ENCODE data around the gene WDFY2. TPM values are rescaled to one million over a fixed set of nuclear protein-coding genes. Genes with fewer than 3 reads are reported as not detected.

Gene WDFY2
- total and polyA plus RNA-seq, 4 donors, result 3.4 to 10.5 (median 5.8) TPM

DNA sequence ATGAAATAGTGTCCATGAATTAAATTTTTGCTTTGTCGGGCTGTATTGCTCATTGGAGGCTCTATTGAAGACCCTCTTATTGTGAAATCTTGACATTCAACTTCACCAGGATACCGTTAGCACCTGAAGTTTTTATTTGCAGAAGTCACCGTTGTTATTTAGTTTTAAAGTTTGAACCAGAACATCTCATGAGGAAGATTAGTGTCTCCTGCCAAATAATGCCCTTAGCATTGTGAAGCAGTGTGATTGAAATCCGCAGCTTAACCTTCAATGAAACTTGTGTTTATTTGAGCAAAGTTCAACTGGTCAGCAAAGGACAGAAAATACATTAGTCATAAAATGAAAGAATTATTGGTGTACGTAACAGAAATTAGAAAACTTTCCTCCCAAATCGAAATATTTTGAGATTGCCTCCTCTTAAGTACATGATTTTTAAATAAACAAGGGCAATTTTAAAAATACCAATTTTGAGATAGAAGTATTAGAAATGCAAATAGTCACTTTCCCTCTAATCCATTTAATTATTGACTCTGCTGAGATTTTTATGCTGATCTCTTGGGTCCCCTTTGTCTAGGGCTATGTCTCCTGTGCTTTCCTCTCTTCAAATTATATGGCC is 84.4 kb downstream of the WDFY2 start:
- WGBS, result 35% methylated on average over 6 of the region's 6 CpGs

More for the DNA sequence above, 84.4 kb downstream of the WDFY2 start:
- Histone ChIP-seq H3K36me3 (ENCODE audit: control insufficient read depth in 4 of 4, insufficient read depth in 3 of 4, low read depth in 1 of 4, low read length in 3 of 4) (no peaks in the 10 kb centered on the region), H3K4me1 (ENCODE audit: control insufficient read depth in 4 of 4, insufficient read depth in 4 of 4, low read length in 3 of 4) (peaks cover 9 to 28% (median 19%) of the 10 kb centered on the region in 4 donors), H3K27ac (ENCODE audit: low read depth in 1 of 2, low read length in 2 of 2) (peak overlapping the region; percentile 58 to 75), H3K27me3 (ENCODE audit: control insufficient read depth in 4 of 4, insufficient read depth in 4 of 4, low read length in 3 of 4) (no peaks in the 10 kb centered on the region), H3K4me3 (ENCODE audit: low read depth in 1 of 3, low read length in 3 of 3) (peak overlapping the region in 1 of 3 donors; percentile 17), H3K9ac (ENCODE audit: low read depth in 1 of 2, low read length in 2 of 2) (peak overlapping the region in 1 of 2 donors; percentile 54), H3K9me3 (ENCODE audit: control insufficient read depth in 4 of 4, low read length in 3 of 4) (no peaks in the 10 kb centered on the region)
- no peak for DNase-seq (ENCODE audit: low spot score)
- TF ChIP-seq SP1 (IDR thresholded peaks at IDR 0.05) (peak; percentile 58), JUND (IDR thresholded peaks at IDR 0.05) (peak in 1 of 2 donors; percentile 39), GABPA (IDR thresholded peaks at IDR 0.05 in 1 of 2, conservative IDR thresholded peaks at IDR 0.05 in 1 of 2) (no peak), RAD21 (IDR thresholded peaks at IDR 0.05) (peak in 1 of 2 donors; percentile 41), FOXA1 (IDR thresholded peaks at IDR 0.05) (no peak), TAF1 (conservative IDR thresholded peaks at IDR 0.05) (no peak), HNF4A (conservative IDR thresholded peaks at IDR 0.05) (peak; percentile 82 to 83), EGR1 (IDR thresholded peaks at IDR 0.05; ENCODE audit: low read depth in 2 of 2) (no peak), NR2F2 (IDR thresholded peaks at IDR 0.05) (no peak), YY1 (IDR thresholded peaks at IDR 0.05) (peak; percentile 40), FOXA2 (IDR thresholded peaks at IDR 0.05) (no peak), RXRA (IDR thresholded peaks at IDR 0.05) (peak; percentile 55 to 64), HNF4G (IDR thresholded peaks at IDR 0.05) (peak; percentile 34)
- TF ChIP-seq, protein P1, sequence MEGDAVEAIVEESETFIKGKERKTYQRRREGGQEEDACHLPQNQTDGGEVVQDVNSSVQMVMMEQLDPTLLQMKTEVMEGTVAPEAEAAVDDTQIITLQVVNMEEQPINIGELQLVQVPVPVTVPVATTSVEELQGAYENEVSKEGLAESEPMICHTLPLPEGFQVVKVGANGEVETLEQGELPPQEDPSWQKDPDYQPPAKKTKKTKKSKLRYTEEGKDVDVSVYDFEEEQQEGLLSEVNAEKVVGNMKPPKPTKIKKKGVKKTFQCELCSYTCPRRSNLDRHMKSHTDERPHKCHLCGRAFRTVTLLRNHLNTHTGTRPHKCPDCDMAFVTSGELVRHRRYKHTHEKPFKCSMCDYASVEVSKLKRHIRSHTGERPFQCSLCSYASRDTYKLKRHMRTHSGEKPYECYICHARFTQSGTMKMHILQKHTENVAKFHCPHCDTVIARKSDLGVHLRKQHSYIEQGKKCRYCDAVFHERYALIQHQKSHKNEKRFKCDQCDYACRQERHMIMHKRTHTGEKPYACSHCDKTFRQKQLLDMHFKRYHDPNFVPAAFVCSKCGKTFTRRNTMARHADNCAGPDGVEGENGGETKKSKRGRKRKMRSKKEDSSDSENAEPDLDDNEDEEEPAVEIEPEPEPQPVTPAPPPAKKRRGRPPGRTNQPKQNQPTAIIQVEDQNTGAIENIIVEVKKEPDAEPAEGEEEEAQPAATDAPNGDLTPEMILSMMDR (IDR thresholded peaks at IDR 0.05; ENCODE audit: low read depth, low read length, missing input control), result no peak
- TF ChIP-seq, protein P2, sequence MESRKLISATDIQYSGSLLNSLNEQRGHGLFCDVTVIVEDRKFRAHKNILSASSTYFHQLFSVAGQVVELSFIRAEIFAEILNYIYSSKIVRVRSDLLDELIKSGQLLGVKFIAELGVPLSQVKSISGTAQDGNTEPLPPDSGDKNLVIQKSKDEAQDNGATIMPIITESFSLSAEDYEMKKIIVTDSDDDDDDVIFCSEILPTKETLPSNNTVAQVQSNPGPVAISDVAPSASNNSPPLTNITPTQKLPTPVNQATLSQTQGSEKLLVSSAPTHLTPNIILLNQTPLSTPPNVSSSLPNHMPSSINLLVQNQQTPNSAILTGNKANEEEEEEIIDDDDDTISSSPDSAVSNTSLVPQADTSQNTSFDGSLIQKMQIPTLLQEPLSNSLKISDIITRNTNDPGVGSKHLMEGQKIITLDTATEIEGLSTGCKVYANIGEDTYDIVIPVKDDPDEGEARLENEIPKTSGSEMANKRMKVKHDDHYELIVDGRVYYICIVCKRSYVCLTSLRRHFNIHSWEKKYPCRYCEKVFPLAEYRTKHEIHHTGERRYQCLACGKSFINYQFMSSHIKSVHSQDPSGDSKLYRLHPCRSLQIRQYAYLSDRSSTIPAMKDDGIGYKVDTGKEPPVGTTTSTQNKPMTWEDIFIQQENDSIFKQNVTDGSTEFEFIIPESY (IDR thresholded peaks at IDR 0.05), result peak; percentile 18
- TF ChIP-seq, protein P3, sequence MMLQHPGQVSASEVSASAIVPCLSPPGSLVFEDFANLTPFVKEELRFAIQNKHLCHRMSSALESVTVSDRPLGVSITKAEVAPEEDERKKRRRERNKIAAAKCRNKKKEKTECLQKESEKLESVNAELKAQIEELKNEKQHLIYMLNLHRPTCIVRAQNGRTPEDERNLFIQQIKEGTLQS (IDR thresholded peaks at IDR 0.05), result no peak
- TF ChIP-seq, protein P4, sequence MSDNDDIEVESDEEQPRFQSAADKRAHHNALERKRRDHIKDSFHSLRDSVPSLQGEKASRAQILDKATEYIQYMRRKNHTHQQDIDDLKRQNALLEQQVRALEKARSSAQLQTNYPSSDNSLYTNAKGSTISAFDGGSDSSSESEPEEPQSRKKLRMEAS (IDR thresholded peaks at IDR 0.05), result no peak
- TF ChIP-seq, protein P5, sequence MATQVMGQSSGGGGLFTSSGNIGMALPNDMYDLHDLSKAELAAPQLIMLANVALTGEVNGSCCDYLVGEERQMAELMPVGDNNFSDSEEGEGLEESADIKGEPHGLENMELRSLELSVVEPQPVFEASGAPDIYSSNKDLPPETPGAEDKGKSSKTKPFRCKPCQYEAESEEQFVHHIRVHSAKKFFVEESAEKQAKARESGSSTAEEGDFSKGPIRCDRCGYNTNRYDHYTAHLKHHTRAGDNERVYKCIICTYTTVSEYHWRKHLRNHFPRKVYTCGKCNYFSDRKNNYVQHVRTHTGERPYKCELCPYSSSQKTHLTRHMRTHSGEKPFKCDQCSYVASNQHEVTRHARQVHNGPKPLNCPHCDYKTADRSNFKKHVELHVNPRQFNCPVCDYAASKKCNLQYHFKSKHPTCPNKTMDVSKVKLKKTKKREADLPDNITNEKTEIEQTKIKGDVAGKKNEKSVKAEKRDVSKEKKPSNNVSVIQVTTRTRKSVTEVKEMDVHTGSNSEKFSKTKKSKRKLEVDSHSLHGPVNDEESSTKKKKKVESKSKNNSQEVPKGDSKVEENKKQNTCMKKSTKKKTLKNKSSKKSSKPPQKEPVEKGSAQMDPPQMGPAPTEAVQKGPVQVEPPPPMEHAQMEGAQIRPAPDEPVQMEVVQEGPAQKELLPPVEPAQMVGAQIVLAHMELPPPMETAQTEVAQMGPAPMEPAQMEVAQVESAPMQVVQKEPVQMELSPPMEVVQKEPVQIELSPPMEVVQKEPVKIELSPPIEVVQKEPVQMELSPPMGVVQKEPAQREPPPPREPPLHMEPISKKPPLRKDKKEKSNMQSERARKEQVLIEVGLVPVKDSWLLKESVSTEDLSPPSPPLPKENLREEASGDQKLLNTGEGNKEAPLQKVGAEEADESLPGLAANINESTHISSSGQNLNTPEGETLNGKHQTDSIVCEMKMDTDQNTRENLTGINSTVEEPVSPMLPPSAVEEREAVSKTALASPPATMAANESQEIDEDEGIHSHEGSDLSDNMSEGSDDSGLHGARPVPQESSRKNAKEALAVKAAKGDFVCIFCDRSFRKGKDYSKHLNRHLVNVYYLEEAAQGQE (IDR thresholded peaks at IDR 0.05), result no peak
